HG02840 (cell line): ENCODE results near the gene OLFML3.
"Not testable (repeated sequence)": the region's sequence is repeated elsewhere in the genome, so short reads cannot be mapped to it uniquely, and the experiment has no call there.

ENCODE experiments used
- ATAC-seq: cut with Tn5 transposase; IDR thresholded peaks from one replicate; pipeline ENCODE4 v1.9.1; 2021; ENCODE audit warnings: mild to moderate bottlenecking, moderate library complexity, moderate number of reproducible peaks; ENCODE audit not compliant: unreplicated experiment, low FRiP score

OLFML3 gene

DNA sequence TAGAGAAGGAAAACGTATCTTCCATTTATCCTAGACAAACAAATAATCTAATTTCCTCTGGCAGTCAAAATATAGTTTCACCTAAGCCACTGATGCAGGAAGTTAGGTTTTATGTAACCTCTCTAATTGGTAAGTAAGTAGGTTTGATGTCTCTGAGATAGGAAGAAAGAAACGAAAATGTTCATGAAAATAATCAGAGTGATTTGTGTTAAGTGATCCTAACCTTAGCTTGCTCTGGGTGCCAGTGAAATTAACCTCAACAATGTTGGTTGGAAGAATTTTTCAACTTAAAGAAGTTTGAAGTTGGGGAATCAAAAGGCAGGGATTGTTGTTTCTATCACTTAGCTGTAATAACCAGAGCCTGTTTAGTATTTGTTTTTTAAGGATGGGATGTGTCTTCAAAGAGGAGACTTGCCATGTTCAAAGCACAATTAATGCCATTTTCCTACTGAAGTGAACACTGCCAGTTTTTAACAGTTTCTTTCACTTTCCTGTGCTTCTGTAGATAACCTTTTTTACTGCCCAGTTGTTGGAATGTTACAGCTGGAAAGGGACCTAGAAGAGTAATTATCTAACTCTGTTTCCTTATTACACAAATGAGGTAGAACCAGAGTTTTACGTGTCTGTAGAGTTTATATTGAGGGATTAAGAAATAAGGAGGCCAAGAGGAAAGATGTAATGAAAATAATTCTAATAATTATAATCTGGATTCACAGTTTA is 31.7 kb upstream of the OLFML3 start:
- ATAC-seq, result no peak

DNA sequence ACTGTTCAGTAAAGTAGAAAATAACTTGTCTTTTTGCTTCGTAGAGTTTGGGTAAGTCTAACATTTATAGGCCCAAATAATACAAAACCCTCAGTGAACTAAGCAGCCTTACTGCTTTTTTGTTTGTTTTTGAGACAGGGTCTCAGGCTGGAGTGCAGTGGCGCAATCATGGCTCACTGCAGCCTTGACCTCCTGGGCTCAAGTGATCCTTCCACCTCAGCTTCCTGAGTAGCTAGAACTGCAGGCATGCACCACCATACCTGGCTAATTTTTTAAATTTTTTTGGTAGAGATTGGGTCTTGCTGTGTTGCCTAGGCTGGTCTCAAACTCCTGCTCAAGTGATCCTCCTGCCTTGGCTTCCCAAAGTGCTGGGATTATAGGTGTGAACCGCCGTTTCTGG is 31.1 kb upstream of the OLFML3 start:
- ATAC-seq, result not testable (repeated sequence)

DNA sequence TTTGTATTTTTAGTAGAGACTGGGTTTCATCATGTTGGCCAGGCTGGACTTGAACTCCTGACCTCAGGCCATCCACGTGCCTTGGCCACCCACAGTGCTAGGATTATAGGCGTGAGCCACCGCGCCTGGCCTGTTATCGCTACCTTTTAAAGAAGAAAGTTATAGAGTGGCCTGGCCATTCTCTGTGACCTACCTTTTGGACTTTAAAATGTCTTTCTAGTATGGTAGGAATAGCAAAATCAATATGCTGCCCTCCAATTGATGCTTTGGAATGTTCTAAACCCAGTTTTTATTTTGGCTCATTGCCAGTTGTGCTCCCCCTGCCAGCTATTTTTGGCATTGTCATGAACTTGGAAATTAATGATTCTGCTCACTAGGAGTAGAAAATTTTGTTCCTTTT is 30.3 kb upstream of the OLFML3 start:
- ATAC-seq, result no peak

DNA sequence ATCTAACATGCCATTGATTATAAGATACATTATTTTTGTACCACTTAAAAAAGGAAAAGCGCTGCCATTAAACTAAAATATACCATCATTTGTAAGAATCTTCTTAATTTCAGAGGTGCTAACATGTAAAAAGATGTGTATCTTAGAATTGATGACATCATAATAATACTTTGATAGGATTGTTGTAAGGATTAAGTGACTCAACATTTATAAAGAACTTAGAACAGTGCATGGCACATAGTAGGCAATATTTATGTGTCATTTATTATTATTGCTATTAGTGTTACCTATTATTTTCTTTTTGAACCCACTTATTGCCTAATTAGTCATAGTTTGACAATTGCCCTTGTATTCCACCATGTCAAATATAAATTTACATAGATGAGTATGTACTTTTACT is 28.4 kb upstream of the OLFML3 start:
- no peak for ATAC-seq

DNA sequence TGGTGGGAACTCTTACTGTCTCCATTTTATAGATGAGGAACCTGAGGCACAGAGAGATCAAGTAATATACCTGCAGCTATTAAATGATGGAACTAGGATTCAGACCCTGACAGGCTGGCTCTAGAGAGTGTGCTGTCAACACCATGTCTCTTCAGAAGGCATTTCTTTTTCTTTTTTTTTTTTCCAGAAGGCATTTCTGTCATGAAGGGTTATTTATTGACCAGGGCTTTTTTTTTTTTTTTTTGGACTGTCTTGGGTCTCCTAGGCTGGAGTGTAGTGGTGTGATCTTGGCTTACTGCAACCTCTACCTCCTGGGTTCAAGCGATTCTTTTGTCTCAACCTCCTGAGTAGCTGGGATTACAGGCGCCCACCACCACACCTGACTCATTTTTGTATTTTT is 27.6 kb upstream of the OLFML3 start:
- no peak for ATAC-seq

DNA sequence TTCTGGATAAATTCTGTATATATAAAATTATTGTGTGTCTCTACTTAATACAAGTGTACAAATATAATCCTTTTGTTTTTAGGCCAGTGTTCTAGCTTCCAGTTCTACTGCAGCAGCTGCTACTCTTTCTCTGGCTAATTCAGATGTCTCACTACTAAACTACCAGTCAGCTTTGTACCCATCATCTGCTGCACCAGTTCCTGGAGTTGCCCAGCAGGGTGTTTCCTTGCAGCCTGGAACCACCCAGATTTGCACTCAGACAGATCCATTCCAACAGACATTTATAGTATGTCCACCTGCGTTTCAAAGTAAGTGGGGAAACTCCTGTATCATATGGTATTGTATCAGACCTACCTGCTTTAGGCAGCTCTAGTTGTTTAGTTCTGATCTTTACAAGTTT is 21.3 kb upstream of the OLFML3 start:
- no peak for ATAC-seq

DNA sequence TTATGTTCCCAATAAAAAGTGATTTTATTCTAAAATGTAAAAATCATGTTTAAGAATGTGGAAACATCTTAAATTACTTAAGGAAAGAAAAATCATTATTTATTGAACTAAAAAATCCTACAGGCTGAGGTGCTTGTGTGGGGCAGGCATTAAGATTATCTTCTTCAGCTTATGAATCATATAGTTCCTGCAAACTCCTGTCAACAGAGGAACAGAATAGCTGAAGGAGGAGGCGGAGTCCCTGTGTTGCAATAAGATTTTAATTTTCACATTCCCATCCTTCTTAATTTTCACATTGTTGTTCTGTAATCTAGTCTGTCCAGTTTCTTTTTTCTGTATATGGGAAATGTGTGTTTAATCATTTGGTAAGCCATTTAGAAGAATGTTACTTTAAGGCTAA is 20.6 kb upstream of the OLFML3 start:
- no peak for ATAC-seq

DNA sequence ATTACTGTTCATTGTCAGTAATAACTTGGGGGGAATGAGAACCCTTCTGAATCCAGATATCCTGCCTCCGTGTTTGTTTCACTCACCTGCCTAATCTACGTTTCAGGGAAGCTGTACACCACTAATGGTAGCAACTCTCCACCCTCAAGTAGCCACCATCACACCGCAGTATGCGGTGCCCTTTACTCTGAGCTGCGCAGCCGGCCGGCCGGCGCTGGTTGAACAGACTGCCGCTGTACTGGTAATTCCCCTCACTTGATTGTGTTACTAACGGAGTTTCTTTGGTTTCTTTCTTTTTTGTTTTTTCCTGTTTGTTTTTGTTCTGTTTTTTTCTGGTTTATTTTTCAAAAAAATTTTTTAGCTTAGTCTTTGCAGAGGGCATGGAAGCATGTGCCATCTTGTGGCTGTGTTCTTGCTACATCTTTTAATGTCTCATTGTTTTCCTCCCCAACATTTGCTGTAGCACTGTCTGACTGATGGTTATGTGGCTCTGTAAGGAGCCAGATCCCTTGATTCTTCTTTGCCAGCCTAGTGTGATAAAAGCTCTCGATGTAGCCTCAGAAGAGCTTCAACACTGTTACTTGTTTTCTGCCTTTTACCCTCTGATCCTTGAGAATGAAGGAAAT is 15.9 kb upstream of the OLFML3 start:
- no peak for ATAC-seq

DNA sequence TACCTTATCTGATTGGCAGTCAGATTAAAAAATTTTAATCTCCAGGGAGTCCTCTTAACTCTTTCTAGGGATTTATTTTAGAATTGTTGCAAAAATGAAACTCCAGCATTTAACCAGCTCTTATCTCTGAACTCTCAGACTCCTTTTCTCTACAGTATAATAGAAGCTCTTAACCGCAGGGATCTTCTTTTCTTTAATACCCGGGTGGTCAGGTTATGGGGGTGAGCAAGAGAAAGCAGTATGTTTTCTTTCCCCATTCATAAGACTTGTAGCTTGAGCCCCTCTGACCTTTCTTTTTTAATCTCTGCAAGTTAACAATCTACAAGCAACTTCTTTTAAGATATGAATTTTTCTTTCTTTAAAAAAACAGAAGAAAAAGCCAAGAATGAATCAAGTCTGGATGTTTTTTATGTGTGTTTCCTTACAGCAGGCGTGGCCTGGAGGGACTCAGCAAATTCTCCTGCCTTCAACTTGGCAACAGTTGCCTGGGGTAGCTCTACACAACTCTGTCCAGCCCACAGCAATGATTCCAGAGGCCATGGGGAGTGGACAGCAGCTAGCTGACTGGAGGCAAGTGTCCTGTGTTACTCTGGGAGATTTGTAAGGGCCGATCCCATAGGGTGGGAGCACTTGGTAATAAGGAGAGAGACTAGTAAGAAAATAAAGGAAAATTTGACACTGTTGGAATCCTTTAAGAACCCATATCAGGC is 13.4 kb upstream of the OLFML3 start:
- ATAC-seq, result no peak

DNA sequence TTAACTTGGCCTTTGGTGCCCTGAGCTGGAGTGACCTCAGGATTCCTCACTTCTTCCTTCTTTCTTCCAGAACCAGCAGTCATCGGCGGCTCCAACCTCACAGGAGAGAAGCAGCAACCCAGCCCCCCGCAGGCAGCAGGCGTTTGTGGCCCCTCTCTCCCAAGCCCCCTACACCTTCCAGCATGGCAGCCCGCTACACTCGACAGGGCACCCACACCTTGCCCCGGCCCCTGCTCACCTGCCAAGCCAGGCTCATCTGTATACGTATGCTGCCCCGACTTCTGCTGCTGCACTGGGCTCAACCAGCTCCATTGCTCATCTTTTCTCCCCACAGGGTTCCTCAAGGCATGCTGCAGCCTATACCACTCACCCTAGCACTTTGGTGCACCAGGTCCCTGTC is 6.3 kb upstream of the OLFML3 start:
- ATAC-seq, result no peak

DNA sequence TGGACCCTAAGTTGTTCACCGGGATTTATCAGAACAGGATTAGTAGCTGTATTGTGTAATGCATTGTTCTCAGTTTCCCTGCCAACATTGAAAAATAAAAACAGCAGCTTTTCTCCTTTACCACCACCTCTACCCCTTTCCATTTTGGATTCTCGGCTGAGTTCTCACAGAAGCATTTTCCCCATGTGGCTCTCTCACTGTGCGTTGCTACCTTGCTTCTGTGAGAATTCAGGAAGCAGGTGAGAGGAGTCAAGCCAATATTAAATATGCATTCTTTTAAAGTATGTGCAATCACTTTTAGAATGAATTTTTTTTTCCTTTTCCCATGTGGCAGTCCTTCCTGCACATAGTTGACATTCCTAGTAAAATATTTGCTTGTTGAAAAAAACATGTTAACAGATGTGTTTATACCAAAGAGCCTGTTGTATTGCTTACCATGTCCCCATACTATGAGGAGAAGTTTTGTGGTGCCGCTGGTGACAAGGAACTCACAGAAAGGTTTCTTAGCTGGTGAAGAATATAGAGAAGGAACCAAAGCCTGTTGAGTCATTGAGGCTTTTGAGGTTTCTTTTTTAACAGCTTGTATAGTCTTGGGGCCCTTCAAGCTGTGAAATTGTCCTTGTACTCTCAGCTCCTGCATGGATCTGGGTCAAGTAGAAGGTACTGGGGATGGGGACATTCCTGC is 3.9 kb upstream of the OLFML3 start:
- ATAC-seq, result no peak

DNA sequence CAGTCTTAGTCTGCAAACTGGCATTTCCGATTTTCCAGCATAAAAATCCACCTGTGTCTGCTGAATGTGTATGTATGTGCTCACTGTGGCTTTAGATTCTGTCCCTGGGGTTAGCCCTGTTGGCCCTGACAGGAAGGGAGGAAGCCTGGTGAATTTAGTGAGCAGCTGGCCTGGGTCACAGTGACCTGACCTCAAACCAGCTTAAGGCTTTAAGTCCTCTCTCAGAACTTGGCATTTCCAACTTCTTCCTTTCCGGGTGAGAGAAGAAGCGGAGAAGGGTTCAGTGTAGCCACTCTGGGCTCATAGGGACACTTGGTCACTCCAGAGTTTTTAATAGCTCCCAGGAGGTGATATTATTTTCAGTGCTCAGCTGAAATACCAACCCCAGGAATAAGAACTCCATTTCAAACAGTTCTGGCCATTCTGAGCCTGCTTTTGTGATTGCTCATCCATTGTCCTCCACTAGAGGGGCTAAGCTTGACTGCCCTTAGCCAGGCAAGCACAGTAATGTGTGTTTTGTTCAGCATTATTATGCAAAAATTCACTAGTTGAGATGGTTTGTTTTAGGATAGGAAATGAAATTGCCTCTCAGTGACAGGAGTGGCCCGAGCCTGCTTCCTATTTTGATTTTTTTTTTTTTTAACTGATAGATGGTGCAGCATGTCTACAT is 2.5 kb upstream of the OLFML3 start:
- no peak for ATAC-seq

DNA sequence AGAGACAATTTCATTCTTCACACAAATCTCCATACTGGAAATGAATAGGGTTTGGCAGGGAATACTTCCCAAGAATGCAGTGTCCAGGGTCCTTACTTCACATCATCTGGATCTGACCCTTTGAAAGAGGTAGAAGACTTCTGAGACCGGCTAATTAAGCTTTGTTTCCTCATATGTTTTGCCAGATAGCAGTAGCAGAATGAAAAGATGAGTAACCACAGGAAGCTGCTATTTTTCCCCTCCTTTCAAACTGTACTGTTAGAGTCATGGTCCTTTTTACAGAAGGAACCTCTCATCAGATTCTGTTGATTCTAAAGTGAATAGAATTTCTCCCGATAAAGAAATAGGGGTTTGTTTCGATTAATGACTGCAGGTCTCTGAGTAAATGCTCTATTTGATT is 1.4 kb upstream of the OLFML3 start:
- no peak for ATAC-seq

DNA sequence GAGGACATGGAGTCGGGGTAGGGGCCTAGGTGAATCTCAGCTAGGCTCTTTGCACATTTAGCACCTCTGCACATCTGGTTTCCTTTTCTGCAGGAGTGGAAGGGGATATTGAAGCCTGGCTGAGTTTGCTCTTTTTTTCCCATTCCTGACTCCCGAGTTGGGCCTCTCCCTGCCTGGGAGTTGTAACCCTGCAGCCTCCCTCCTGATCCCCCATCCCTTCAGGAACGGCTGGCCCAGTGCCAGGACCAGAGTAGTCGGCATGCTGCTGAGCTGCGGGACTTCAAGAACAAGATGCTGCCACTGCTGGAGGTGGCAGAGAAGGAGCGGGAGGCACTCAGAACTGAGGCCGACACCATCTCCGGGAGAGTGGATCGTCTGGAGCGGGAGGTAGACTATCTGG is 836 bp downstream of the OLFML3 start:
- no peak for ATAC-seq

DNA sequence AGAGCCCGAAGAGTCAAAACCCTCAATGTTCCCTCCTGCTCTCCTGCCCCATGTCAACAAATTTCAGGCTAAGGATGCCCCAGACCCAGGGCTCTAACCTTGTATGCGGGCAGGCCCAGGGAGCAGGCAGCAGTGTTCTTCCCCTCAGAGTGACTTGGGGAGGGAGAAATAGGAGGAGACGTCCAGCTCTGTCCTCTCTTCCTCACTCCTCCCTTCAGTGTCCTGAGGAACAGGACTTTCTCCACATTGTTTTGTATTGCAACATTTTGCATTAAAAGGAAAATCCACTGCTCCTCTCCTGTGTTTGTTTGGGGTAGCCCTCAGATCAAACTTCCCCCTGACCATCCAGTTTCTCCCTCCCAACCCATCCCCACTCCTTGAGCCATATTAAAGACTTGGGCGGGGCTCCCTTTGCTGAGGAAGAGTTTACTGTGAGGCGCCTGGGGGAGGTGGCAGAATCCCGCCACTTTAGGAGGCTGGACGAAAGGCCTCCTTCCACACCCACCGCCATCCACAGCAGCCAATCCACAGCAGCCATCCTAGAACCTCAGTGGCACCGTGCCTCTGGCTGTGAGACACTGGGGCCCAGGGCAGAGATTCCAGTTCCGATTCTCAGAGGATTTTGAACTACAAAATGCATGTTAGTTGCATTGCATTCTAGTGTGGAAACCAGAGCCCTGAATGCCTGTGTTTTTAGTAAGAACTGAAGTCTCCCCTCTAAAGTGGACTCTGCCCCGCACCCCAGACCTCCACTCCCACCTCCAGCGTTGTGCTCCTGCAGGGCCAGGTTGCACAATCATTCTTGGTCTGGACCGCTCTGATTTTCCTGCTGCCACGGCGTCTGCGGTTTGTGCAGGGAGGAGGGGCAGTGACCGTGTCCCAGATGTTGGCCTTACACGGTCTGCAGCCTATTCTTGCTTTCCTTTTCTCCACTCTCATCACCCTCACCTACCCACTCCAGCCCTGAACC is 3.0 kb downstream of the OLFML3 start:
- ATAC-seq, result no peak

DNA sequence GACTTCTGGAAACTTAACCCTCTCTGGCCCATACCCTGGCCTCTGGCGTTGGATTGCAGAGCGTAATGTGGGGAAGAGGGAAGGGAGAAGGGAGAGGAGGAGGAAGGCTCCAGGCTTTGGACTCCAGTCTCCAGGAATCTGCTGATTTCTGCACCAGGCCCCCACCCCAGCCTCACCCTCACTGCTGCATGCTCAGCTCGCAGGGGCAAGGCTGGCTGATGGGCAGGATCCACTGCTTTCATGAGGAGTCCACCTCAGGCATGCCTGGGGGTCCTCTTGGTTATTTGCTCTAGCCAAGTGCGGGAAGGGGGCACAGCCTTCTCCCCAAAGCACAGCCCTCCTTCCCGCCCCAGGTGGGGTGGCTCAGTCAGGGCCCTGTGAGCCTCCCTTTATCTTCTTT is 3.7 kb downstream of the OLFML3 start:
- ATAC-seq, result no peak

DNA sequence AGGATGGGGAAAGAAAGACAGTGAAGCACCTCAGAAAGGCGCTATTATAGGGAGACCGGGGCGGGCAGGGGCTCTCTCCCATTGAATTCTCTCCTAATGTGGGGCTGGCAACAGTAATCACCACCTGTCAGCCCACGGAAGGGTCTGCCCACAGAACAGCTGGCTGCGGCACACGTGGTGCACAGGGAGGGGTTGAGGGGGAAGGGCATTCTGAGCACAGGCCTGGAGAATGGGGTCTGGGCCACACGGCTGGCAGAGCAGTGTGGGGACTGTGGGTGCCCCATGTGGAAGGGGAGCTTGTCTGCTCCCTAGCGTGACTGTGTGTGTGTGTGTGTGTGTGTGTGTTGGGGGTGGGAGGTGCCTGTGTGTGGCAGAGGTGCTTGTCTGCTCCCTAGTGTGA is 4.1 kb downstream of the OLFML3 start:
- no peak for ATAC-seq

DNA sequence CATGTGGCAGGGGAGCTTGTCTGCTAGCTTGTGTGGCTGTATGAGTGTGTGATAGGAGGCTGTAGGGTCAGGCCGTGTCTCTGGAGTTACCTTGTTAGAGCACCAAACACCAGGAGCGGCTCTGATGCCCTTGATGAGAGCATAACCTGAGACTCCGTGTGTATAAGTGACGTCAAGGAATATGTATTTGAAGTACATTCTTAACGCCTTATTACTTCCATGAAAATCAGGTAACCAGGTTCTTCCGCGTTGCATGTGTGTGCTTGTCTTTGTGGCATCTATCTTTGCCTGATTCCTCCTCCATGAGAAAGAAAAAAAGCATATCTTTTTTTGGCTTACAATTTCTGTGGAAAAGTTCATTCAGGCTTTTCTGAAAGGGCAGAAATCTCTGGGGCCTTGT is 4.6 kb downstream of the OLFML3 start:
- no peak for ATAC-seq

DNA sequence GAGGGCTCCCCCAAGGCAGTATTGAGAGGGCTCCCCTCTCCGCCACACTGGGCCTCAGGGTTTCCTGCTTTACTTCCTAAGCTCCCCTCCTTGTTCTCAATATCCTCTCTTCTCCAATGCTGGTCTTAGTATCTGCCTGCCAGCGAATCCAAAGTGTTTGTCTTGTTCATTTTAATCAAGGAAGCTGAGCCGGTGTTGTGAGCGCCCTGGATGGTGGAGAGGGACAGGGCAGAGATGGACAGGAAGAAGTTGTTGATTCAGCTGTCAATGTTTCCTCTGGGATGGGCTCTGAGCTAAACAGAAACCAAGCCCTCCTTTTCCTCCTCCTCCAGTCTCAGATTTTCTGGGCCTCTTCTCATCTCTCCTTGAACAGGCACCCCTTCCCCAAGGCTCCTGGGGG is 5.4 kb downstream of the OLFML3 start:
- no peak for ATAC-seq

DNA sequence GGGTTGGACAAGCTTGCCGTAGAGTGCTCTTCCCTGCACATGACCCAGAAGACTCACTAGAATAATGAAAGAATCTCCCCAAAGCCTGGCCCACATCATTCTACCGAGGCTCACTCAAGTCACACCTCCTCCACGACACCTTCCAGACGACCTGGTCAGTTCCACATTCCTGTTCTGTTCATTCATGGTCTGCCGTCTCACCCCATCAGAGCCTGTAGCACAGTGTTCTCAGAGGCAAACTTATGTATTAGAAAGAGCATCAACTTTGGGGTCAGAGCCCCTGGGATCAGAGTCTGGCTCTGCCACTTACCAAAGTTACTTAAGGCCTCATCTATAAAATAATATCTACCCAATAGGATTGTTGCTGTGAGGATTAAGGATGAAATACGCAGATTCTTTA is 7.5 kb downstream of the OLFML3 start:
- ATAC-seq, result no peak
